Fibroblast of lung (primary cell): ENCODE data around the gene NUP155.

Experiments used
- EZH2 ChIP-seq: IDR thresholded peaks from 2 replicates; pipeline ENCODE4 v1.5.1; 2012; ENCODE audit warnings: low read length, control low read depth, mild to moderate bottlenecking; ENCODE audit errors: missing control alignments
- TF ChIP-seq, protein P1 (sequence below), 2 donors: IDR thresholded peaks in 1 of 2; conservative IDR thresholded peaks in 1 of 2; 1 replicate in 1 of 2; 2 replicates in 1 of 2; pipeline ENCODE4 v1.5.1; 2011 to 2012; ENCODE audit warnings: low read length in 2 of 2, control low read depth in 1 of 2, inconsistent platforms in 1 of 2, low read depth in 1 of 2, mild to moderate bottlenecking in 1 of 2

DNA sequence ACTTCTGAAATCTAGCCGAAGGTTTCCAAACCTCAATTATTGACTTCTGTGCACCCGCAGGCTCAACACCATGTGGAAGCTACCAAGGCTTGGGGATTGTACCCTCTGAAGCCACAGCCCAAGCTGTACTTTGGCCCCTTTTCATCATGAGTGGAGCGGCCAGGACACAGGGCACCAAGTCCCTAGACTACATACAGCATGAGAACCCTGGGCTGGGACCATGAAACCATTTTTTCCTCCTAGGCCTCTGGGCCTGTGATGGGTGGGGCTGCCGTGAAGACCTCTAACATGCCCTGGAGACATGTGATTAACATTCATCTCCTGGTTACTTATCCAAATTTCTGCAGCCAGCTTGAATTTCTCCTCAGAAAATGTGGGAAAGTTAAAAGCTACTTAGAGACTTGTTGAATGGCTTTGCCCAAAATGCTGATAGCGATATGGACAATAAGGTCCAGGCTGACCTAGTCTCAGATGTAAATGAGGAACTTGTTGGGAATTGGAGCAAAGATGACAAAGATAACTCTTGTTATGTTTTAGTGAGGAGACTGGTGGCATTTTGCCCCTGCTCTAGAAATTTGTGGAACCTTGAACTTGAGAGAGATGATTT lies 87.6 kb downstream of the NUP155 start:
- no peak for TF ChIP-seq EZH2
- TF ChIP-seq, protein P1, sequence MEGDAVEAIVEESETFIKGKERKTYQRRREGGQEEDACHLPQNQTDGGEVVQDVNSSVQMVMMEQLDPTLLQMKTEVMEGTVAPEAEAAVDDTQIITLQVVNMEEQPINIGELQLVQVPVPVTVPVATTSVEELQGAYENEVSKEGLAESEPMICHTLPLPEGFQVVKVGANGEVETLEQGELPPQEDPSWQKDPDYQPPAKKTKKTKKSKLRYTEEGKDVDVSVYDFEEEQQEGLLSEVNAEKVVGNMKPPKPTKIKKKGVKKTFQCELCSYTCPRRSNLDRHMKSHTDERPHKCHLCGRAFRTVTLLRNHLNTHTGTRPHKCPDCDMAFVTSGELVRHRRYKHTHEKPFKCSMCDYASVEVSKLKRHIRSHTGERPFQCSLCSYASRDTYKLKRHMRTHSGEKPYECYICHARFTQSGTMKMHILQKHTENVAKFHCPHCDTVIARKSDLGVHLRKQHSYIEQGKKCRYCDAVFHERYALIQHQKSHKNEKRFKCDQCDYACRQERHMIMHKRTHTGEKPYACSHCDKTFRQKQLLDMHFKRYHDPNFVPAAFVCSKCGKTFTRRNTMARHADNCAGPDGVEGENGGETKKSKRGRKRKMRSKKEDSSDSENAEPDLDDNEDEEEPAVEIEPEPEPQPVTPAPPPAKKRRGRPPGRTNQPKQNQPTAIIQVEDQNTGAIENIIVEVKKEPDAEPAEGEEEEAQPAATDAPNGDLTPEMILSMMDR (conservative IDR thresholded peaks at IDR 0.05 in 1 of 2, IDR thresholded peaks at IDR 0.05 in 1 of 2; ENCODE audit: low read depth in 1 of 2, low read length in 2 of 2): no peak
